IPS-18c (cell line): ENCODE measurements around the gene GPC6.

Experiments used
- H3K4me3 ChIP-seq: 2 replicates; pipeline ENCODE4 v1.7.0; 2013; ENCODE audit warnings: low read depth, mild to moderate bottlenecking, low read length, moderate library complexity; ENCODE audit not compliant: insufficient read depth
- H3K9me3 ChIP-seq: one replicate; pipeline ENCODE4 v1.6.1; 2013; ENCODE audit warnings: mild to moderate bottlenecking, low read length, moderate library complexity; ENCODE audit not compliant: control insufficient read depth, insufficient read depth

GPC6 gene

DNA sequence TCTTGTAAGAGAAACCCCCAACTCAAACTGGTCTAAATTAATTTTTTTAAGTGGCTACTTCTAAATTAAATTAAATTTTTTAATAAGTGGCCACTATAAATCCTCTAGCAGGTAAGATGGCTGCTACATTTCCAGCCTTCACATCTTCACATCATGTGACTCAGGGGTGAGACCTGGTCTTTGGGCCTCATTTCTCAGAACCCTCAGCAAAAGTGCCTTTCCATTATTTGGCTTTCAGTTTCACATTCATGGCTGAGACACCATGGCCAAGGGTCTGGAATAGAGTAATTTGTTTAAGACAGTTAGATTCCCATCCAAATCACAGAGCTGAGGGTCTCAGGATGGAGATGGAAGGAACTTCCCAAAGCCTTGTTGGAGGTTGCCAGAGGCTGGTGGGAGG, 1205.4 kb downstream of the GPC6 start:
- Histone ChIP-seq H3K4me3 (no peak overlapping the region), H3K9me3 (no peaks in the 10 kb centered on the region)

DNA sequence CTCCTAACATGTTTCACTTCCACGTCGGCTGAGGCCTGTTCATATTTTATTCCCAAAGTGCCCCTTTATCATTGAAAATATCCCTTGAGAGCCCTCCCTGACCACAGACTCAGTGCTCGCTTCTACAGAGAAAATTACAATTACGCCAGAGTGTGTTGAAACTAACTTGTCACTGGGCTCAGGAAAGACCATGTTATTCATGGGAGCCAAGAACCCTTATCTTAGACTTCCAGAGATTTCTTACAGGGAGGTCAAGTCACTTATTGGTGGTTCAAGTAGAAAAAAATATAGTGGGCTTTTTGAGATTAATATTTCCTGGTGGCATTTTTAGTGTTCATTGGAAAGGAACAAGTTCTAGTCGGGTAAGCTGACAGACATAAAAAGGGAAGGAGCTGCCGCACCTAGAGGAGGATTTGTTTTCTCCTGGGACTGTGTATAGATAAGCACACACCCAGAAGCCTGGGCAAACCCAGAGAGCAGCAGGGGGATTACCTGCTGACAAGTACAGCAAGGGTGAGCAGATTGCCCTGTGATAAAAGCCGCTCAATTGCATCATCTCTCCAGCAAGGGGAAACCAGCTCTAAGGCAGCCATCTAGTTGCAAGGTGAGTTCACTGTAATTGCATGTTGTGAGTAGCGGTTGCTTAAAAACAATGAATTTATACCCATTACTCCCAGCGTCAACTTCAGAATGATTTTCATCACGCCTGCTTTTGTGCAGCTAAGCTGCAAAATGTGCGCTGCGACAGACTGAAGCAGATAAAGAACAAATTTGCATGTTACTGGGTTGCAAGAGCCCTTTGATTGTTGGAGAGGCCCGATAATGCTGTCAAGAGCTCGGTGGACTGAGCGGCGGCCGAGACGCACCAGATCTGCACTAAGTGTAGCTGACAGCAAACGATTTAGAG, 1206.7 kb downstream of the GPC6 start:
- no peak overlapping the region for H3K4me3 ChIP-seq

GRCh38 chr13:94435604-94436226, 1209.1 kb downstream of the GPC6 start:
- Histone ChIP-seq H3K9me3 (no peaks in the 10 kb centered on the region), H3K4me3 (no peak overlapping the region)

More for the DNA sequence above, 1206.7 kb downstream of the GPC6 start:
- H3K9me3 ChIP-seq, result no peaks in the 10 kb centered on the region

GRCh38 chr13:94444826-94445225, 1218.2 kb downstream of the GPC6 start:
- Histone ChIP-seq H3K9me3 (no peaks in the 10 kb centered on the region), H3K4me3 (no peak overlapping the region)

DNA sequence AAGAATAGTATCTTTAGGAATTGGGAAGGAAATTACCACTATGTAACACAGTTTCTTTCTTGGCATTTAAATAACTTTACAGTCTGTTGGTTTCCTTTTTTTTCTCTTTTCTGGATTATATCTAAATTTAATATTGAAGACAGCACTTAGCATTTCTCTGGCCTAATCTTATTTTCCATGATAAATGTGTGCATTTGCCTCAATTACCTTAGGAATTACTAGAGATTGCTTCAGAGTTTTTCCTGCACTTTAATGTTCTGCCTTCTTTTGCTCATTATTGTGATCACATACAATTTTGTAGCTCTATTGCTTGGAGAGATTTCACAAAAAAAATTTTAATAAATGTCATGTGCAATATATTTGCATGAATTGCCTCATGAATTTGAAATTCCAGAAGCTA, 1227.7 kb downstream of the GPC6 start:
- H3K4me3 ChIP-seq, result no peak overlapping the region
- no peaks in the 10 kb centered on the region for H3K9me3 ChIP-seq

DNA sequence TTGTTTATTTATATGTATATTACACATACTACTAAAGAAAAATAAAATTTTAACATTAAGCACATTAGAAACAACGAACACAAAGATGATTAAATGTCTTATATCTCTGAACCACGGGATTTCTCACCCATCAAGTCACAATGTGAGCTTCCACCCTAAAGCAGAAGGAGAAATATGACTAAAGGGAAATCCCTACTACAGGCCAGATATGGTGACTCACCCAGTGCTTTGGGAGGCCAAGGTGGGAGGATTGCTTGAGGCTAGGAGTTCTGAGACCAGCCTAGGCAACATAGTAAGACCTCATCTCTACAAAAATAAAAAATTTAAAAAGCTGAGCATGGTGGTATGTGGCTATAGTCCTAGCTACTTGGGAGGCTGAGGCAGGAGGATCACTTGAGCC, 1228.3 kb downstream of the GPC6 start:
- H3K4me3 ChIP-seq, result no peak overlapping the region
- no peaks in the 10 kb centered on the region for H3K9me3 ChIP-seq

GRCh38 chr13:94455414-94455813, 1228.8 kb downstream of the GPC6 start:
- no peaks in the 10 kb centered on the region for H3K9me3 ChIP-seq
- no peak overlapping the region for H3K4me3 ChIP-seq
